Tibial nerve (tissue), 4 donors: Measurements from ENCODE around the gene FOXA2. TPM values are rescaled to one million over a fixed set of nuclear protein-coding genes. Genes with fewer than 3 reads are reported as not detected.

Experiments used
- DNase-seq, 2 donors: peaks; one replicate each; pipeline ENCODE4 v3.0.0-alpha.2; 2019; ENCODE audit warnings: low spot score in 2 of 2
- H3K27ac ChIP-seq, 4 donors: fragments of 200-600 bp; sonication (generic) in 3 of 4; one replicate each; pipeline ENCODE4 v1.5.1; 2017 to 2019; ENCODE audit warnings: mild to moderate bottlenecking in 1 of 4
- H3K27me3 ChIP-seq, 2 donors: fragments of 200-600 bp; sonication (generic) in 1 of 2; one replicate each; pipeline versions ENCODE4 v1.5.1 to v1.6.0; 2017 to 2019
- H3K36me3 ChIP-seq, 3 donors: fragments of 200-600 bp; sonication (generic); one replicate each; pipeline ENCODE4 v1.5.1; 2018 to 2019
- H3K4me1 ChIP-seq, 4 donors: fragments of 200-600 bp; sonication (generic) in 3 of 4; one replicate each; pipeline ENCODE4 v1.5.1; 2017 to 2019
- H3K4me3 ChIP-seq, 4 donors: fragments of 200-600 bp; sonication (generic) in 3 of 4; one replicate each; pipeline ENCODE4 v1.5.1; 2017 to 2019; ENCODE audit warnings: mild to moderate bottlenecking in 1 of 4, moderate library complexity in 1 of 4
- H3K9me3 ChIP-seq, 4 donors: fragments of 200-600 bp; sonication (generic) in 3 of 4; one replicate each; pipeline ENCODE4 v1.5.1; 2017 to 2019
- CTCF ChIP-seq, 5 experiments: fragments of 200-600 bp in 3 of 5; fragments of 450-650 bp in 2 of 5; sonication (generic) in 3 of 5; IDR thresholded peaks; one replicate each; pipeline ENCODE4 v1.5.1; 2016 to 2019; ENCODE audit warnings: antibody characterized with exemption in 5 of 5, mild to moderate bottlenecking in 3 of 5, moderate library complexity in 2 of 5
- EP300 ChIP-seq, 2 donors: sonication (generic); formaldehyde crosslinking; IDR thresholded peaks; one replicate each; pipeline ENCODE4 v1.6.1; 2017; ENCODE audit warnings: antibody characterized with exemption in 2 of 2, mild to moderate bottlenecking in 1 of 2
- POLR2A ChIP-seq, 2 donors: fragments of 450-650 bp; IDR thresholded peaks; one replicate each; pipeline ENCODE4 v1.6.1; 2017; ENCODE audit warnings: antibody characterized with exemption in 2 of 2, mild to moderate bottlenecking in 2 of 2, moderate library complexity in 2 of 2
- WGBS, 2 donors: methylation state at CpG; one replicate each; pipeline ENCODE4 v1.1.5; 2018; 5-methylcytosine and 5-hydroxymethylcytosine counted together
- total RNA-seq, 4 donors: library from RNA; depleted of rRNA; stranded (reverse); fragments of >200 nt; gene quantifications; one replicate each; pipeline ENCODE4 v1.1.0, GENCODE V29; 2016

FOXA2 gene
- total RNA-seq, 4 donors from 2014 or later = 0.60 TPM; not detected in 3

- TF ChIP-seq EP300 (IDR thresholded peaks at IDR 0.05) (no peak), CTCF (IDR thresholded peaks at IDR 0.05) (no peak), POLR2A (IDR thresholded peaks at IDR 0.05) (no peak)
- H3K4me3 ChIP-seq = peak overlapping the region in 1 of 4 donors; percentile 9
- no peak overlapping the region for H3K27ac ChIP-seq
- H3K9me3 ChIP-seq = no peaks in the 10 kb centered on the region
- DNase-seq = no peak
- 1 to 2% methylated on average over 29 to 36 of the region's 41 CpGs for WGBS, 2 donors
- H3K27me3 ChIP-seq = peaks cover 0 to 94% of the 10 kb centered on the region in 2 donors
- H3K4me1 ChIP-seq = peaks cover 0 to 50% (median 5%) of the 10 kb centered on the region in 4 donors
- no peaks in the 10 kb centered on the region for H3K36me3 ChIP-seq
These were observed 425 bp downstream of the FOXA2 start for GRCh38 chr20:22583773-22584521.

GRCh38 chr20:22582964-22583772 is 1.2 kb downstream of the FOXA2 start:
- Histone ChIP-seq H3K9me3 (no peaks in the 10 kb centered on the region), H3K36me3 (no peaks in the 10 kb centered on the region), H3K4me3 (peak overlapping the region in 1 of 4 donors; percentile 9), H3K27me3 (peaks cover 0 to 95% of the 10 kb centered on the region in 2 donors), H3K4me1 (peaks cover 0 to 58% (median 6%) of the 10 kb centered on the region in 4 donors), H3K27ac (no peak overlapping the region)
- TF ChIP-seq CTCF (IDR thresholded peaks at IDR 0.05) (no peak), EP300 (IDR thresholded peaks at IDR 0.05) (no peak), POLR2A (IDR thresholded peaks at IDR 0.05) (no peak)
- no peak for DNase-seq
- 2% methylated on average over 42 to 56 of the region's 66 CpGs for WGBS, 2 donors

GRCh38 chr20:22582386-22582963 is 1.9 kb downstream of the FOXA2 start:
- Histone ChIP-seq H3K36me3 (no peaks in the 10 kb centered on the region), H3K4me1 (peaks cover 0 to 64% (median 6%) of the 10 kb centered on the region in 4 donors), H3K4me3 (no peak overlapping the region), H3K27me3 (peaks cover 0 to 95% of the 10 kb centered on the region in 2 donors), H3K9me3 (no peaks in the 10 kb centered on the region), H3K27ac (no peak overlapping the region)
- 0 to 10% methylated on average over 5 to 25 of the region's 54 CpGs for WGBS, 2 donors
- no peak for TF ChIP-seq CTCF (IDR thresholded peaks at IDR 0.05)
- no peak for TF ChIP-seq EP300 (IDR thresholded peaks at IDR 0.05)
- TF ChIP-seq POLR2A (IDR thresholded peaks at IDR 0.05) = no peak
- no peak for DNase-seq

- TF ChIP-seq EP300 (IDR thresholded peaks at IDR 0.05) = no peak
- H3K27ac ChIP-seq = no peak overlapping the region
- no peaks in the 10 kb centered on the region for H3K9me3 ChIP-seq
- peaks cover 0 to 62% (median 6%) of the 10 kb centered on the region in 4 donors for H3K4me1 ChIP-seq
- peaks cover 0 to 95% of the 10 kb centered on the region in 2 donors for H3K27me3 ChIP-seq
- 8% methylated on average over 26 to 54 of the region's 54 CpGs for WGBS, 2 donors
- no peaks in the 10 kb centered on the region for H3K36me3 ChIP-seq
- no peak overlapping the region for H3K4me3 ChIP-seq
- no peak for DNase-seq
These were observed 2.7 kb downstream of the FOXA2 start for GRCh38 chr20:22581437-22582385.
